ENCODE measurements around the gene RAB6B. TPM values are rescaled to one million over a fixed set of nuclear protein-coding genes. Genes with fewer than 3 reads are reported as not detected.
A peak's percentile ranks its signal among the peaks of the same experiment; 100 is the strongest.

Gene RAB6B
- total RNA-seq, 1 donor from 2014 or later = 0.37 TPM

DNA sequence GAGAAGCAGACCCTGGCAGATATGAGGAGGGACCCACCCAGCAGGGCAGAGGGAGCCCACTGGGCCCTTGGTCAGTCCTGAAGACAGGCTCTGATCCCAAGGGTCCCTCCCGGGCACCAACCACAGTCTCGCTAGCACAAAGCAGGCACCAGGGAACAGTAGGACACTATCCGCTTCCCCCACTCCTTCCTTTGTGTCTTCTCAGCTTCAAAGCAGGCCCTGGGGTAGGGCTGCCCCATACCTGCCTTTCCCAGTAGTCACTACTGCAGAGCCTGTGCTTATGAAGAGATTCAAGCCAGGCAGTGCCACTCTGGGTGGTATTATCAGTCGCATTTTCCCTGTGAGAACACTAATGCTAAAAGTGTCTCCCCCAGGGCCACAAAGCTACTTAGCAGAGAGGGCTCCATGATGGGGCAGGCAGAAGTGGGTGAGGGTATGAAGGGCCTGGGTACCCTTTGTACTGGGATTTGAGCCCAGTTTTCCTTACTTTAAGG lies 57.3 kb downstream of the RAB6B start:
- no peak for DNase-seq (ENCODE audit: low read depth)

DNA sequence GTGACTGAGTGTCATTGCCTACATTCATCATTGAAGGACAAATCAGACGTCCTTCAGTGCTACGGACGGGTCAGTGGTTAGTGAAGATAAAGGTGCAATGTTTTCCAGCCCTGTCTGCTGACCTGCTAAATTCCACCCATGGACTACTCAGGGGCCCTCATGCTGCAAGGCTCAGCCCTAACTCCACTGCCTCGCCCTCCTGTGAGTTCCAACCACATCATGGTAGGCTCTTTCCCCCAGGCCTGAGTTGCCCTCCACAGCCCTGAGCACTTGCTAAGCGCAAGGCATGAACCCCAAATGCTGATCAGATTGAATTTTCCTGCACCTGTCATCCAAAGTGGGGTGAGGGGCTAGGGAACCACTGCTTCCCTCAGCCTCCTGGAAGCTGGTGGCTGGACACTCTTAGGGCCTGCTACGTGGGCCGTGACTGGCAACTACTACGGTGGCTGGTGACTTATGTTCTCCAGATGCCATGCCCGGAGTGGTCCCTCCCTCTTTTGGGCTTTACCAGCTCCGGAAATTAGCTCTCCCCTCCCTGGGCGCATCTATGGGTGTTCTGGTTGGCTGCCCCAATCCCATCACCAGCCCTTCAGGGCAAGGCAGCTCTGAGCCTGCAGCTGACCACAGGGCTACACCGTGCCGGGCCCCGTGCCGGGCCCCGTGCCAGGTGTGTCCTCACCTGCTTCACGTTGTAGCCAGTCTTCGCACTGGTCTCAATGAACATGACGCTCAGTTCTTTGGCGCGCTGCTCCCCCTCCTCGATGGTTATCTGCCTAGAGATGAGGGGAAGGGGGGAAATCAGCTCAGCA lies 58.0 kb downstream of the RAB6B start:
- no peak for DNase-seq (ENCODE audit: low read depth)

DNA sequence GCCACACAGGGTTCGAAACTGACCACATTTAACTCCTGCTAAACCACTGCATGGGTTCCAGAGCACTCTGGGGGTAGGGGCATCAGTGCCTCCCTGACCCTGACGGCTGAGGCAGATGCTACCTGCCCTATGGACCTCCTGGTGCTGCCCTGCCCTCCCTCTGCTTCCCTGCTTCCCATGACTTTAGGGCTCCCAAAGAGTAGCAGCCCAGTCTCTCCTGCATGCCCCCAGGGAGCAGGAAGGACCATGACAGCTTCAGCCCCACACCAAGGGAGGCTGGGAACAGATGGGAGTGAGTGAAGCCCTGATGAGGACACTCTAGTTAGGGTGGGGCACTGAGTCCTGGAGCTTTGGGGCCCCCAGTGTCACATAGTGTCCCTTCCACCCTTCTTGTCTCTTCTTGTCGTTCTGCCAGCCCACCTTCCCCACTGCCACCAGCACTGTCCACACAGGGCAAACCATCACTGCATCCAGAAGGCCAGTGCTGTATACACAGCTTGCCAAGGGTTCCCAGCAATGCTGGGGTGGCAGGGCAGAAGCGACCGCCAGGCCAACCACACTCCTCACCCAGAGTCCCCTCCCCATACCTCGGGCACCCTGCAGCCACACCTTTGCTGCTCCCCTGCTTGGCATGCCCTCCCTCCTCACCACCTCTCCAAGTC lies 59.1 kb downstream of the RAB6B start:
- no peak for DNase-seq (ENCODE audit: low read depth)

DNA sequence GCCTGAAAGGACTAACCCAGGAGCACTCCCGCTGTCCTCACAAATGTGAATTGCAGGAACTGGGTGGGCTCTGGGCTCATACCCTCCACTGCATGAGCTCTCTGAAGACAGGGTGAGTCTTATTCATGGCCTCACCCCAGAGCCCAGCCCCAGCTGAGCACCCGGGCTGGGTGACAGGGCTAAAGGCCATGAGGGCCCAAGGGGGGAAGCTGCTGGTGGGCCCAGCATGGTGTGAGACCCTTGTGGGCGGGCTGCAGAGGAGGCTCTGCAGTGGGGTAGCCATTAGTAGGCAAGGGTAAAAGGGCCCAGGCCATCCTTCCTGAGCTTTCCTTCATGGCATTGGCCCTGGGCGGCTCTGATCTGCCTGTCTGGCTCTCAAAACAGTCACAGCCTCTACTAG lies 59.7 kb downstream of the RAB6B start:
- no peak for DNase-seq (ENCODE audit: low read depth)

DNA sequence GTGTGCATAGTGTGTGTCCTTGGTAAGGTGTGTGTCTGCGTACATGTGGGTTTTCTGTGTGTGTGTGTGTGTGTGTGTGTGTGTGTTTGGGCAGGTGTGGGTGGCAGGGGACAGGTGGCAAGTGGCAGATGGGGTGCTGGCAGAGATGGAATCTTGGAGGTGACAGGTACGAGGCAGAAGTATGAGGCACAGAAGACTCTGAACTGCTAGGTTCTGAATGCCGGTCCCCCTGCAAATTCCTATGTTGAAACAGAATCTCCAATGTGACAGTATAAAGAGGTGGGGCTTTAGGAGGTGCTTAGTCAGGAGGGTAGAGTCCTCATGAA lies 60.3 kb downstream of the RAB6B start:
- DNase-seq (ENCODE audit: low read depth) = no peak

DNA sequence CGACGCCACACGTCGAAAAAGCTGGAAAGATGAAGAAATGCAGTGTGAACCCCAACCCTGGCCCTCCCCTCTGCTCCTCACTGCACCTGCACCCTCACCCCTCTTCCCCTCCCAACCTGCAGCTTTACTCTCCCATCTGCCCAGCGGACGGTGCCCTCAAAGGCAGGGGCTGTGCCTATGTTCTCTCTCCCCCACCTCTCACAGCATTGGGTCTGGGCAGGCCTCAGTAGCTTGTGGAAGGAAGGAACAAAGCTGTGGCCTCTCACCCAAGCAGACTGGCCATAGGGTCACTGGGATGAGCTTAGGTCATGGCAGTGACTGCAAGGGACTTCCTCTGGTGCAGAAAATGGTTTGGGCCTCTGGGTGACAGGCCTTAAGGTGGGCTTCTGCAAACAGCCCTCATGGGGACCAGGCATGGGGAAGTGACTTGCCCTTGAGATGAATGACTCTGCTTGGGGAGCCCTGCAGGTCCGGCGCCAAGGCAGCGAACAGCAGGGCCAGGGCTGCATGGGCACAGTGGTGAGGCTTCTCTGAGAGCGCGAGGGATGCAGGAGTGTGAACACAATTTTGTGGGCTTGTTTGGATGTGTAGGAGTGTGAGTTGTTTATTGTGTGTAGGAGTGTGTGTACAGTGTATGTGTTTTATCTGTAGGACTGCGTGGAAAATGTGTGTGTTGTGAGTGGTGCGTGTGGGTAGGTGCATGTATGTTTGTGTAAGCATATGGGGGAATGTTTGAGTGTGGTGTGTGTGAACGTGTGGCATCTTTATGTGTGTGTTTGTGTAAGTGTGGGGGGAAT lies 60.9 kb downstream of the RAB6B start:
- no peak for DNase-seq (ENCODE audit: low read depth)

DNA sequence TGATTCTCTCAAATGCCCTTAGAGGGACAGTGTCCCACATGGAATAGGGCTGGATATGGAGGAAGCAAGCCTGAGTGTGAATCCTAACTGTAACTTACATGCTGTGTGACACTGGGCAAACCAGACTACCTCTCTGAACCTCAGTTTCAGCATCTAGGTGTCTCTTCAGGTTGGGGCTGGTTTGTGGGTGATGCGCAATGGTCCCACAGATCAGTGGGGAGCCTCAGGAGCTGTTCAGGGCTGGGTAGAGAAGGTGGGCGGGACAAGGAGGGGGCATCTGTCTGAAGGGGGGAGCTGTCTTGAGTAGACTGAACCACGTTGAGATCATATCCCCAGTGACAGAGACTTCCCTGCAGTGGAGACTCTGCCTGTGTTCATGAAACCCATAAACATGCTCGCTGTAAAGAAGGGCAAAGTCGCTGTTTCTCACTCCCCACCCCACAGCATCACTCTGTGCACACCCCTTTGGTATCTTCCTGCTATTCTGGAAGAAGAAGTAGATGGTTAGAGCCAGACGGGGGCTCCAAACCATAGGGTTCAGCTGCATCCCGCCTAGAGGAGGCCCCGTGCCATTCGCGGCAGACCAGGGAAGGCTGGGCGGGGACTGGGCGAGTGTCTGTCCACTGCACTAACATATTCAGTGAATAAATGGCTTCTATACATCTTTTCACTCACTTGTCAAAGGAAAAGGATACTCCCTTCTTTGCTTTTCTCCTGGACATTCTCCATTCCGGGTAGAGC lies 61.6 kb downstream of the RAB6B start:
- DNase-seq (ENCODE audit: low read depth) = no peak

DNA sequence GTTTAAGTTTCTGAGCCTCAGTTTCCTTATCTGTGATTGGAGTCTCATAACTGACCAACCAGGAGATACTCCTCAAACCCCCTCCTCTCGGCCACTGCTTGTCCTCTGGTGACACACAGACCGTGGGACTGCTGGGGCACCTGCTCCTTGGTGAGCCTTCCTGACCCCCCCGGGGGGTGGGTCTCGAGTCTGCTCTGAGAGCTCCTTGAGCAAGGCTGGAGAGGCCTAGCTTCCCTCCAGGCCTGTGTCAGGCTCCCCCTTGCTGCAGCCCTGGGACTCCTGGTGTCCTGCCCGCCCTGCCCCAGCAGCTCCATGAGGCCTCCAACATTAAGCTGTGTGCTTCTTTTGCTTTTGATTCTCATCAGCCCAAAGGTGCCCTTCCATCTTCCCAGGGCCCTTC lies 62.4 kb downstream of the RAB6B start:
- no peak for DNase-seq (ENCODE audit: low read depth)

DNA sequence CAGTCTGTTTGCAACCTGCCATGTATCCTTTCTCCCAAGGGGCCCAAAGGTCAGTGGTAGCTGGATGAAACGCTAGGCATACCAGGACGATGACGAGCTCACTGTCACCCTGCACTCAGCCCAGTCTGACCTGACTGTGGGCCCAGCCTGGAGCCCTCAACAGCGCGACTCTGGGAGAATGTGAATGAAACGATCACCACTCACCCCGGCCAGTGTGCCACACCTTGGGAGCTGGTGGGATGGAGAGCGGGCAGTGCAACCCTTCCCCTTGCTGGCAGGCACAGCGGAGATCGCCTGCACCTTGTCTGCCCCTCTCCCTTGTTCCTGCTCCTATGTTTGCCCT lies 62.9 kb downstream of the RAB6B start:
- DNase-seq (ENCODE audit: low read depth) = no peak

DNA sequence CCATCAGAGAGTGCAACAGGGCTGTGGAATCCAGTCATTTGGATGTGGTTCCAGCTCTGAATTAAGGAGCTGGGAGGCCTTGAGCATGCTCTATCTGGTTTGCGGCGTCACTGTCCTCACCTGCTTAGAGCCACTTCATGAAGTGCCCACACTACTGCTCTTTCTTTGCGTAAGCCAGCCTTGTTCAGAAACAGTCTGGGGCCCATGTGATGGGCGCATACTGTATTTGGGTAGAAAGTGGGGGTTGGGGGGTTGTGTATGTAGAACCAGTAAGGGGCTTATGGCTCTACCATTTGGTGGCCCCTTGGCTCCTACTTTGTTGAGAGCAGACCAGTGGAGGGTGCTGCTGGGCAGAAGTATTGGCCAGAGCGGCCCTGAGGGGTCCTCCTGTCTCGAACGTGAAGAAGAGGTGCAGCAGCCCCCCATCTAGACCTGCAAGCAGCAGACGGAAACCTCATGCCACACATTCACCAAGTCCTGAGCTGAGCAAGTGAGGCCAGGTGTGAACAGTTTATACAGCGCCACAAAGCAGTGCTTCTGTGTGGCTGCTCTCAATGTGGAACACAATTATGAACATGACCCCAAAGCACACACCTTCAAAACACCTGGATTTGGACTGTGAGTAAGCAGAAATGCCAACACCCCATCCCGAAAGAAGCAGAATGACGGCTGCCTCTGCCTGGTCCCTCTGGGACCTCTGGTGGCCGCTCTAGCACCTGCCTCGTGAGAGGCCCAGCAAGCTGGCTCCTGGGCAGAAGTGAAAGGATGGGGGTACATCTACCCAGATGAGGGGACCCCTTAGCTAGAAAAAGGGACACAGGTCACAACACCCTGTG lies 63.5 kb downstream of the RAB6B start:
- DNase-seq (ENCODE audit: low read depth) = no peak

DNA sequence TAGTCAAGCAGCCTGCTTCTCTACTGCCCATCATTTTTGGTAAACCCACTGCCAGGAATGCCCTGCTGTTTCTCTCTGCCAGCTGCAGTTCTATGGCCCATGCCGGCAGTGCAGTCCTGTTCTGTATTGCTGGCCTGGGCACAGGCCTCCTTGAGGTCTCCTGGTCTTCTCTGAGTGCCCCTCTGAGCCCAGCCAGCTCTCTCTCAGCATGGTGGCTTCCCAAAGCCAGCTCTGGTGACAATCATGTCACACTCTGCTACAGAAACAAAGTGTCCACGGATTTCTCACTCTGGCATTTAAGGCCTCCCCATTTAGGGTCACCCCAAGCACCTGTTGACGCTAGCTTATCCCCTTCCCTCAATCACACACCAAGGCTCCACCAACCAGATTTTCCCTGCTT lies 65.6 kb downstream of the RAB6B start:
- DNase-seq (ENCODE audit: low read depth) = no peak

DNA sequence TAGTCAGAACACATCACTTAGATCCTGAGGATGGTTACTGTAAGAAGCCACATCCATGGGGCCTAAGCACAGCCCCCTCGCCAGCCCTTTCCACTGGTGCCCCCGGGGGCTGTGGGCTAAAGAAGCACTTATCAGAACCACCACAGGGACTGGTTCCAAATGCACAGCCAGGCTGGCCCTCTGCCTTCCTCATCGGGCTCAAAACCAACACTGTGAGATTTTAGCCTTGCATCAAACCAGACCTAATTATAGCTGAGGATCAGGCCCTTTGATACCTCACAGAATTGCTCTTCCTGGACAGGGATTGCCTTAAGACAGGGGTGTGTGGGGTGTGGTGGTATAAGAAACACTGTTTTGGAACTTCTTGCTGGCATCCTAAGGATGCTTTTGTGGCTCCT lies 66.4 kb downstream of the RAB6B start:
- DNase-seq (ENCODE audit: low read depth) = no peak

DNA sequence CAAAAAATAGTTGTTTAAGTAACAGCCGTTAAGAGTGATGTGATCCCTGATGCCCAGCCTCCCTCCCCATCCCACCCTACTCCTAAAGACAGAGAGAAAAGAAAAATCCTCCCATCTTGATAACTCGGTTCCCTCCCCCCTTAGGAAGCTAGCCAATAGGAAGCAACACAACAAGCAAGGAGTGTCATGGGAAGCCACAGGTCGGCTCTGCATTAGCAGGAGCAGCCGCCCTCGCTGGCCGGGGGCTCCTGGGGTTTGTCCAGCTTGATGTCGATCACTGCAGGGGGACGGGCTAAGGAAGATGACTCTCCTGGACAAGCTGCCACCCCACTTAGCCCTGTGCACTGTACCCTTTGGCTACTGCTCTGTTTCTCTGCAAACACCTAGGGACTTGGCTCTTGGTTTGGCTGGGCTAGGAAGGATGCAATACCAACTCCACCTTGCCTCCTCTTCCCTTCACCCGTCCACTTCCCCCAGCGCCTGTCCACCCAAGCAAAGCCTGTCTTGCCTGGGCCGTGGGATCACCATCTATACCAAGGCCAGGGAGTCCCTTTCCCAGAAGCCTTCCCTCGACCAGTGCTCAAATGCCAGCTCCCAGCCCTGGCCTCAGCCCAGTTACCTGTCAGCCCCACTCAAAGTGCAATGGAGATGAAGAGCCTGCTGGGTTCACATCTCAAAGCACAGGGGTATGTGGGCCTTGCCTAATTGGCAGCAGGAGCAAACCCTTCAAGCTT lies 66.9 kb downstream of the RAB6B start:
- no peak for DNase-seq (ENCODE audit: low read depth)

DNA sequence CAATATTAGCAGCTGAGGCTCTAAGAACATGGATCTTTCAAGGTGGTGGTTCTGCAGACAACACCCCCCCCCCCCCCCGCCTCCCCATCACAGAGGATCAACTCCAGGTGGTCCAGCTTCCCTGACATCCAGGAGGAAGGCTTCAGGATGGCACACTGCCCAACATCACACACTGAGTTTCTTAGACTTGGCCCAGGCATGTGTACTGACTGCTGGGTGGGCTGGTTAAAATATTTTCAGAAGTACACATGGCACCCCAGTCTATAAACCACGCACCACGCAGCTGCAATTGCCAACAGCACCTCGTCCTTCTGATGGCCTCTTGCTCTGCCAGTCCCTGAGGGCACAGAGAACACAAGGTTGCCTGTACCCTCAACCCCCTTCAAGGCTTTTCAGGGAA lies 68.0 kb downstream of the RAB6B start:
- no peak for DNase-seq (ENCODE audit: low read depth)

DNA sequence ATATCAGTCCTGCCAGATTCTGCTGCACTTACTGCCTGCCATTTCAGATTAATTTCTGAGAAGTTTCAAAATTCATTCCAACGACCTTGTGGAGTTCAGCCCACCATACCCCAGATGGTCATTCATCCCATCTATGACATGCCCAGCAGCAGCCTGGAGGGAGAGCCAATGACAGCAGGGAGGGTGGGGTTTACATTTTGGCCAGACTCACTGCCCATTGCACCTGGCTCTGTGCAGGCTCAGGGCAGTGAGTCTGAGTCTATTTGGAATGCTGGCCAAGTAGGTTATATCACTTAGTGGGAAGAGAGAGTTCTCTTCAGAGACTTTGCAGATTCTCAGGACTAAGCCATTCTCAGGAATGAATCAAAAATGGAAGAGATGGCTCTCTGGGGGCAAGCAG lies 68.5 kb downstream of the RAB6B start:
- DNase-seq (ENCODE audit: low read depth) = no peak

DNA sequence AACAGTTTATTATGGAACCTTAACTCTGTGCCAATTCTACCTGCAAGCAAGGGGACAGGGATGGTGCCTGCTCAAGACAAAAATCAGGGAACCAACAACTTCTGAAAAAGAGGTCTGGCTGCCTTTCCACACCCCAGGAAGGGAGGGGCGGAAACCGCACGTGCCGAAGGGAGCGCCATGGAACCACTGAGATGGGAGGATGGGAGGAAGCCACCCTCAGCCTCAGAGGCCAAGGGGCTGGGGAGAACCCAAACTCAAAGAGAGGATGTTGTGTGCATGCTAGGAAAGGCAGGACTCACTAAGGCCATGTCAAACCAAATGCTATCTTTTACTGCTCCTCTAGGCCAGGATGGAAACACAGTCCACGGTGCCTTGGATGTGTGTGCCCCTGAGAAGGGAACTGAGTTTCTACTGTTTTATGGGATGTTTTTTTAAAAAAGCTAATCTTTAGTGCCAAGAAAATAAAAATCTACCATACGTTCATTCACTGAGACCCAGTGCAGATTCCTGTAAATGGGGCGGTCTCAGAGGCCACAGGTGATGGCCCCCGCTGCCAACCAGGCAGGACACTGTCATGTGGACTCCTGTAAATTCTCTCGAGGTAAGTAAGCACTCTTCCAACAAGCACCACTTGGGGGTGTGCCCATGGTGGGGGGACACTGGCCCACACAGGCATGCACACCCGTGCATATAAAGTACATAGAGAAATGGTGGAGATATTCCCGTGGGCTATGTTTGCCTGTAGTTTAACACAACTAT lies 69.5 kb downstream of the RAB6B start:
- no peak for DNase-seq (ENCODE audit: low read depth)

DNA sequence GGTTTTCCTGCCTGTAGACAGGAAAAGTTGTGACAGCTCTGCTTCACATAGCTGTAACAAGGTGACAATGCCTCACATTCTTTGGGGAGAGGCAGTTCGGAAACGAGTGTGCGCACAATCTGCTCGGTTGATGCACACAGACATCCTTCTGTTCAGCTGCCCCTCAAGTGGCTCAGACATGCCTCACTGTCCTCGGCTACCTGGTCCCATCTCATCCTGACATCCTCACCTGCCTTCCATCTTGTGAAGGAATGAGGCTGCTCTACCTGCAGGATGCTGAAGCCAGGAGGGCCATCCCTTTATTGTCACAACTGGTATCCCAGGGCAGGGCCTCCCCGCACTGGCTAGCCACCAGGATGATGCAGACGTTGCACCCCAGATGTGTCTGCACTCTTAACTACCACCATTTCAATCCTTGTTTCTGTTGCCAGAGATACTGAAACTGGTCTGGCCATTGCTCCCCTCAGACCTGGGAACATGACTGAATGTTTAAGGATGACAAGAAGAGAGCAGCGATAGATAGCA lies 70.7 kb downstream of the RAB6B start:
- DNase-seq (ENCODE audit: low read depth) = no peak

DNA sequence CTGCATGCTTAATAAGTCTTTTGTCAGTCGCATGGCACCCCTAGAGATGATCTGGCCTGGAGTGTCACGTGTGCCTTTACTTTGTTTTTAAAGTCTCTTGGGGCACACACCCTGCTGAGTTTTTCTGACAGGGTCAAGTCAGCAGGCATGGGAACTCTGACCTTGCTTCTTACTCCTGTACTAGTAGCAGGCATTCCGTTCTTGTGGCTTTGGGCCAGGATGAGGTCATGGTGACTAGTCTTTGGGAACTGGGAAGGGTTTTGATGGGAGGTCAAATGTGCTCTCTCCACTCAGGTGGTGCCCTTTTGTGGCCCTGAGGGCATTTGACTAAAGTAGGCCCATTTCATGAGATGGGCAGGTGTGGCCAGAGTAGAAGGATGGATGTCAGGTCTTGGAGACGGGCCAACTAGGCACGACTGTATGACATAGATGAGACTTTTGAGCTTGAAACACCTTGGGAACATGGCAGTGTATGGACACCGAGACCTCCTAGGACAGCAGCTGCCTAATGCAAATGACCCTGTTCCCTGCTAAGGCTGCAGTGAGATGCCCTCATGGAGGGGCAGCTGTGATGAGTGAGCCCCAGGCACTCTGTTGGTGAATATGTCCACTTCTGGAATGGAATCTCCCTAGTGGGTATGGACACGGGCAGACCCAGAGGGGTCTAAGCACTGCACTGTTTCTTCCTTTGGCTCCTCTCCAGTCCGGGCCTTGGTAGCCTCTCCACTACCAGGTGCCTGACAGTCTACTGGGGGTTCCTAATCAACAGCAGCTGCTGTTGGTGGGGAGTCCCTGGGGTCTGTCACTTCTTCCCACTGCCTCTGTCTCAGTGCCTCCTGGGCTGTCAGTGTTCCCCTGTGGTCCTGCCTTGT lies 73.7 kb downstream of the RAB6B start:
- DNase-seq (ENCODE audit: low read depth) = peak; percentile 84
